Lower leg skin (tissue), 4 donors: Measurements from ENCODE around the gene DLG5. TPM values are rescaled to one million over a fixed set of nuclear protein-coding genes. Genes with fewer than 3 reads are reported as not detected.

Experiments used
- DNase-seq, 2 donors: peaks; one replicate each; pipeline ENCODE4 v3.0.0-alpha.2; 2019; ENCODE audit warnings: low spot score in 2 of 2
- H3K4me3 ChIP-seq: fragments of 200-600 bp; sonication (generic); 2 replicates; pipeline ENCODE4 v1.5.1; 2017; ENCODE audit warnings: mild to moderate bottlenecking, low read depth; ENCODE audit not compliant: poor library complexity, severe bottlenecking
- CTCF ChIP-seq, 3 donors: fragments of 450-650 bp; IDR thresholded peaks; one replicate each; pipeline ENCODE4 v1.5.1; 2016; ENCODE audit warnings: antibody characterized with exemption in 3 of 3, mild to moderate bottlenecking in 3 of 3, moderate library complexity in 2 of 3
- POLR2A ChIP-seq, 2 donors: fragments of 450-650 bp; IDR thresholded peaks; one replicate each; pipeline ENCODE4 v1.6.1; 2016 to 2017; ENCODE audit warnings: antibody characterized with exemption in 2 of 2, mild to moderate bottlenecking in 1 of 2, moderate library complexity in 1 of 2
- WGBS, 2 donors: methylation state at CpG; one replicate each; pipeline ENCODE4 v1.1.5; 2018; 5-methylcytosine and 5-hydroxymethylcytosine counted together
- intact Hi-C: fragments of 100-400 bp; cut with DNase I; formaldehyde crosslinking; loops from one replicate; pipeline ENCODE4 v1.15.0; 2023; ENCODE audit warnings: low total_unique reads
- total RNA-seq, 4 donors: library from RNA; depleted of rRNA; stranded (reverse); fragments of >200 nt; gene quantifications; one replicate each; pipeline ENCODE4 v1.1.0, GENCODE V29; 2016

Gene DLG5
- total RNA-seq, 4 donors from 2014 or later = 91.9 to 165 (median 103) TPM

DNA sequence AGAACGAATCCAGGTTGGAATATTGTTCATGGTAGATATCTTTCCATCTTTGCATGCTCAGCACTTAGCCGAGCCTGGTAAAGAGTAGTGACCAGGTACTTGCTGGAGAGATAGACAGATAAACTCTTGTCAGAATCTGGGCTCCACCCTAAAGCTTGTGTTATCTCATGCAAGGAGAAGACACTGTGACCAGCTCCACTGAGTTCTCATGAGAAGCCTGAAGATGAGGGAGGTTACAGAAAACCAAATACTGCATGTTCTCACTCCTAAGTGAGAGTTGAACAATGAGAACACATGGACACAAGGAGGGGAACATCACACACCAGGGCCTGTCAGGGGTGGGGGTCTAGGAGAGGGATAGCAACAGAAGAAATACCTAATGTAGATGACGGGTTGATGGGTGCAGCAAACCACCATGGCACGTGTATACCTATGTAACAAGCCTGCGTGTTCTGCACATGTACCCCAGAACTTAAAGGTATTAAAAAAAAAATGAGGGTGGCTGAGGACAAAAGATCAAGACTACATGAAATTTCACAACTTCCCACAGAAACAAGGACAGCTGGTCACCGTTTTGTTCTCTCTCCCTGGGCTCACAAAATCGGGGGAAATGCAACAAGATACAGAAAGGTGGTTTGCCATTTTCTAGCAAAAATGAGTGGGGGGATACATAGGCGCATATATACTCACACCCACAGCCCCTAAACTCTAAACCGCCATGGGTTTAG lies 17.4 kb downstream of the DLG5 start:
- TF ChIP-seq POLR2A (IDR thresholded peaks at IDR 0.05) (no peak), CTCF (IDR thresholded peaks at IDR 0.05) (no peak)
- no peak overlapping the region for H3K4me3 ChIP-seq
- no peak for DNase-seq
- 73 to 77% methylated on average over 9 of the region's 9 CpGs for WGBS, 2 donors
- intact Hi-C loops = no loop called here

DNA sequence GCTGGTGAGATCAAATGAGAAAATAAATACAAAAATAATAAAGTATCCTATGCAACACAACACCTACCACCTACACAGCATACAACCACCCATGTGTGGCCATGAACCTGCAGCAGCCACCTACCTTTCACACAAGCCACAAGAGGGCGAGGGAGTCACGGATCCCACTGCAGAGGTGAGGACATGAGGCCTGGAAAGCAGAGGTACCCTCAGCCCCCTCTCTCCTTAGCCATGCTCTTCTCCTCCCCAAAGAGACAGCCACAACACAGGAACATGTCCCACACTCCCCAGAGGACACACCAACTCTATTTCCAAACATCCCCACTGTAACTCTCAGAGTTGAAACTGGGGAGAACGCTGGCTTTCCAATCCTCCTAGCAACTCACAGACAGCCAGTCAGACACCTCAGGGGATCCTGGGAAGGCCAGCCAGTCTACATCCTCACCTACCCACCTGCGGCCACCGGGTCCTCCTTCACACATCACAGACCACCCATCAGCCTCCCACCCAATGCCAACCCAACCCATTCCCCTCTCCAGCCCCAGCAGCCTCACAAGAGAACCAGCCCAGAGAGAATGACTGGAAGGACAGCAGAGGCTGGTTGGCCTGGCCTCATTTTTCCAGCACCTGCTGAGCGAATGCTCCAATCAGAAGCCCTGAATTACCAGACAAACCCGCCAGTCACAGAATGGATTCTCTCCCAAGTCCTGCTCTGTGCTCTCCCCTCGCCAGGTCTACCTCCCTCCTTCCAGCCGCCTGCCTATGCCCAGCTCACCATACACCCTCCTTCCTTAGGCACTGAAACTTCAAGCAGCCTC lies 18.4 kb downstream of the DLG5 start:
- 86 to 89% methylated on average over 9 of the region's 9 CpGs for WGBS, 2 donors
- no peak overlapping the region for H3K4me3 ChIP-seq
- TF ChIP-seq POLR2A (IDR thresholded peaks at IDR 0.05) = no peak
- TF ChIP-seq CTCF (IDR thresholded peaks at IDR 0.05) = no peak
- no peak for DNase-seq
- intact Hi-C loops = no loop called here

DNA sequence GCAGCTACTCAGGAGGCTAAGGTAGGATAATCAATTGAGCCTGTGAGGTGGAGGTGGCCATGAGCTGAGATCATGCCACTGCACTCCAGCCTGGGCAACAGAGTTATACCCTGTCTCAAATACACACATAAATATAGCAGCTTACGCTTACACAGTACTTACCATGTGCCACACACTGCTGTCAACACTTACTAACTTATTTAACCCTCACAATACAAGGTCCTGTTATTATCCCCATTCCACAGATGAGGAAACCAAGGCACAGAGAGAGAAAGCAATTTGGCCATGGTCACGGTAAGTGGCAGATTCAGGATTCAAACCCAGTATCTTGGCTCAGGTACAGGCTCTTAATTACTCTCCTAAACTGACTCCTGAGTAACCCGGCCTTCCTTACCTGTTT lies 19.1 kb downstream of the DLG5 start:
- TF ChIP-seq POLR2A (IDR thresholded peaks at IDR 0.05) (no peak), CTCF (IDR thresholded peaks at IDR 0.05) (no peak)
- no peak for DNase-seq
- WGBS, 2 donors = 83 to 92% methylated on average over 3 of the region's 3 CpGs
- intact Hi-C loops = no loop called here
- H3K4me3 ChIP-seq = no peak overlapping the region

GRCh38 chr10:77906951-77907421 lies 19.6 kb downstream of the DLG5 start:
- TF ChIP-seq CTCF (IDR thresholded peaks at IDR 0.05) (no peak), POLR2A (IDR thresholded peaks at IDR 0.05) (no peak)
- intact Hi-C loops = no loop called here
- H3K4me3 ChIP-seq = no peak overlapping the region
- WGBS, 2 donors = 71 to 75% methylated on average over 5 of the region's 5 CpGs
- no peak for DNase-seq

DNA sequence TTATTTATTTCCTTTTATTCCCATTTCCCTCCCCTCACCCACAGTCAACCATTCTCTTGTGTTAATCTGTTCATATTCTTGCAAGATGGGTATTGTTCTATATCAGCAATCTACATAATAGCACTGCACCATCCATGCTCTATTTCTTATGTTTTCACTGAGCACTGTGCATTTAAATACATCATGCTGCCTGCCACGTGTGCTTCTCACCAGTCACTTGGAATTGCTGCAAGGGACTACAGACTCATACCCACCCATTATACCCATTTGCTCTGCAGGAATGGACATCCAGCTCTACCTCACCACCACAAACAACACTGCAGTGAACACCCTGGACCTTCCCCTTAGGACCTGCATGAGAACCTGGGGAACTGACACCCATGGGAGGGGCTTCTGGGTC lies 20.8 kb downstream of the DLG5 start:
- 28 to 38% methylated on average over 1 of the region's 1 CpG for WGBS, 2 donors
- no peak for TF ChIP-seq POLR2A (IDR thresholded peaks at IDR 0.05)
- TF ChIP-seq CTCF (IDR thresholded peaks at IDR 0.05) = no peak
- no peak overlapping the region for H3K4me3 ChIP-seq
- DNase-seq = no peak
- intact Hi-C loops = no loop called here
